K562 (cell line): ENCODE data around the gene TBATA. TPM values are rescaled to one million over a fixed set of nuclear protein-coding genes. Genes with fewer than 3 reads are reported as not detected.

Experiments
- CEBPG ChIP-seq, 3 experiments: fragments of 200-800 bp in 1 of 3; sonication (Bioruptor generic) in 1 of 3; sonication (generic) in 1 of 3; formaldehyde crosslinking in 1 of 3; IDR thresholded peaks in 2 of 3; conservative IDR thresholded peaks in 1 of 3; 2 replicates each; pipeline versions ENCODE4 v1.6.1 to v1.8.0; 2016 to 2022; ENCODE audit warnings: missing compliant biosample characterization in 2 of 3, missing genetic modification characterization in 2 of 3, mild to moderate bottlenecking in 1 of 3, missing genetic modification reagents in 1 of 3
- CHAMP1 ChIP-seq: fragments of 450-650 bp; IDR thresholded peaks from 2 replicates; pipeline ENCODE4 v1.6.1; 2016; ENCODE audit warnings: mild to moderate bottlenecking
- HMBOX1 ChIP-seq: sonication (generic); IDR thresholded peaks from 2 replicates; pipeline ENCODE4 v1.6.1; 2016
- HNRNPK ChIP-seq: fragments of 200-400 bp; formaldehyde crosslinking; IDR thresholded peaks from one replicate; pipeline ENCODE4 v1.6.1; 2018; ENCODE audit warnings: mild to moderate bottlenecking, low read depth, low read length; ENCODE audit not compliant: poor library complexity, severe bottlenecking
- JUNB ChIP-seq: fragments of 450-650 bp; formaldehyde crosslinking; conservative IDR thresholded peaks from 2 replicates; pipeline ENCODE4 v1.4.0; 2020; ENCODE audit warnings: mild to moderate bottlenecking
- L3MBTL2 ChIP-seq: fragments of 450-650 bp; IDR thresholded peaks from 2 replicates; pipeline ENCODE4 v1.6.1; 2016; ENCODE audit warnings: mild to moderate bottlenecking, moderate library complexity
- MITF ChIP-seq: IDR thresholded peaks from 2 replicates; pipeline ENCODE4 v1.6.1; 2014; ENCODE audit warnings: antibody characterized with exemption
- RCOR1 ChIP-seq, 2 experiments: IDR thresholded peaks; 2 replicates each; pipeline ENCODE4 v1.6.1; 2012; ENCODE audit warnings: low read depth in 2 of 2, low read length in 2 of 2, borderline replicate concordance in 1 of 2, improper control_type of control experiment in 1 of 2
- SIX5 ChIP-seq, 2 experiments: IDR thresholded peaks; 2 replicates each; pipeline ENCODE4 v1.6.1; 2011; ENCODE audit warnings: low read length in 2 of 2, borderline replicate concordance in 1 of 2, low read depth in 1 of 2, mild to moderate bottlenecking in 1 of 2, moderate library complexity in 1 of 2; ENCODE audit not compliant: insufficient read depth in 1 of 2
- USF1 ChIP-seq: sonication (generic); formaldehyde crosslinking; IDR thresholded peaks from 2 replicates; pipeline ENCODE4 v1.9.0; 2022; ENCODE audit warnings: mild to moderate bottlenecking, missing genetic modification reagents
- ZNF398 ChIP-seq: fragments of 250-450 bp; sonication (Bioruptor Pico); IDR thresholded peaks from 2 replicates; pipeline ENCODE4 v1.8.0; 2021; ENCODE audit warnings: moderate library complexity, mild to moderate bottlenecking, inconsistent platforms
- ZNF586 ChIP-seq: fragments of 450-650 bp; formaldehyde crosslinking; conservative IDR thresholded peaks from 2 replicates; pipeline ENCODE4 v1.4.0; 2020; ENCODE audit warnings: mild to moderate bottlenecking, moderate library complexity
- ZNF699 ChIP-seq: fragments of 250-450 bp; sonication (Bioruptor Pico); IDR thresholded peaks from 2 replicates; pipeline ENCODE4 v1.8.0; 2021; ENCODE audit warnings: mild to moderate bottlenecking, moderate library complexity; ENCODE audit not compliant: insufficient replicate concordance
- polyA plus RNA-seq, 8 experiments: library from polyadenylated mRNA; depleted of rRNA in 4 of 8; stranded (reverse) in 5 of 8; unstranded in 3 of 8; fragments of >200 nt; fragmentation: Nextera tagmentation in 2 of 8; fragmentation: Illumina TruSeq in 1 of 8; extraction: Ambion mirVana in 2 of 8; extraction: Trizol in 1 of 8; gene quantifications; 2 replicates each; pipeline versions ENCODE4 v1.2.1 to v1.2.3, GENCODE V29; 2011 to 2014; ENCODE audit warnings: inconsistent platforms in 1 of 8, missing spikeins in 1 of 8
- total RNA-seq, 7 experiments: library from RNA; depleted of rRNA in 6 of 7; stranded (reverse); fragments of >200 nt in 6 of 7; fragmentation: Illumina TruSeq in 2 of 7; extraction: Trizol in 2 of 7; gene quantifications; 2 replicates each; pipeline versions ENCODE4 v1.2.1 to v1.2.3, GENCODE V29; 2011 to 2021; ENCODE audit warnings: low replicate concordance in 1 of 7

Gene TBATA
- total and polyA plus RNA-seq, 9 of the 15 experiments (the other 6 are each of a cell fraction or from before 2014, with no cell fraction given), result not detected

GRCh38 chr10:70779511-70780369, 5.4 kb downstream of the TBATA start (continued):
- TF ChIP-seq HMBOX1, result no peak
- no peak for TF ChIP-seq ZNF398 (CRISPR knock-in tag)
- peak in 1 of 2 experiments; percentile 33; a peak in 1 of 4 replicates for TF ChIP-seq RCOR1 (IDR thresholded peaks at IDR 0.05; ENCODE audit: borderline replicate concordance in 1 of 2, low read depth in 2 of 2, low read length in 2 of 2)
- TF ChIP-seq MITF, result peak; percentile 57; the same call in 1 of the 2 replicates
- TF ChIP-seq L3MBTL2, result peak; percentile 61
- no peak for TF ChIP-seq CEBPG (CRISPR knock-in tag; IDR thresholded peaks at IDR 0.05)
- 0 out of 4 replicates have a peak, but pooled peaks of 1 of the 2 experiments have one; percentile 16 for TF ChIP-seq CEBPG (tag; conservative IDR thresholded peaks at IDR 0.05 in 1 of 2, IDR thresholded peaks at IDR 0.05 in 1 of 2)
- no peak for TF ChIP-seq HNRNPK
- no peak for TF ChIP-seq SIX5 (IDR thresholded peaks at IDR 0.05; ENCODE audit: borderline replicate concordance in 1 of 2, insufficient read depth in 1 of 2, low read depth in 1 of 2, low read length in 2 of 2)
- no peak for TF ChIP-seq ZNF586 (CRISPR knock-in tag)
- no peak for TF ChIP-seq ZNF699 (CRISPR knock-in tag)
- no peak for TF ChIP-seq CHAMP1
- no peak for TF ChIP-seq JUNB (CRISPR knock-in tag)
- TF ChIP-seq USF1 (CRISPR knock-in tag), result peak; percentile 76
